CD4-positive, alpha-beta memory T cell (primary cell): Measurements from ENCODE around the gene STK17B. TPM values are rescaled to one million over a fixed set of nuclear protein-coding genes. Genes with fewer than 3 reads are reported as not detected.

Experiments used
- CTCF ChIA-PET: fragments of 350-600 bp; sonication (Branson Sonifier 250); formaldehyde crosslinking; loops from one replicate; lab custom pipeline; 2021; ENCODE audit warnings: inconsistent platforms; ENCODE audit not compliant: partially characterized antibody; lab: Charles Lee
- POLR2A ChIA-PET: fragments of 350-600 bp; sonication (Branson Sonifier 250); formaldehyde crosslinking; loops from one replicate; lab custom pipeline; 2021; ENCODE audit not compliant: partially characterized antibody; lab: Charles Lee
- DNase-seq, 5 donors: peaks; one replicate each; pipeline versions ENCODE4 v3.0.0 to v3.0.0-alpha.2; 2020 to 2022; ENCODE audit warnings: mixed read lengths in 1 of 5
- H3K27ac ChIP-seq: one replicate; pipeline ENCODE4 v1.7.0; 2013; ENCODE audit warnings: low read depth, low read length
- H3K27me3 ChIP-seq: 2 replicates; pipeline ENCODE4 v1.7.0; 2013; ENCODE audit warnings: mild to moderate bottlenecking, low read length, moderate library complexity; ENCODE audit not compliant: insufficient read depth
- H3K36me3 ChIP-seq: 2 replicates; pipeline ENCODE4 v1.7.0; 2013; ENCODE audit warnings: mild to moderate bottlenecking, low read length, moderate library complexity; ENCODE audit not compliant: insufficient read depth
- H3K4me1 ChIP-seq: 2 replicates; pipeline ENCODE4 v1.7.0; 2013; ENCODE audit warnings: mild to moderate bottlenecking, low read length, moderate library complexity; ENCODE audit not compliant: insufficient read depth
- H3K4me3 ChIP-seq, 2 donors: one replicate each; pipeline ENCODE4 v1.7.0; 2013; ENCODE audit warnings: low read length in 2 of 2, mild to moderate bottlenecking in 1 of 2
- H3K9me3 ChIP-seq, 2 donors: one replicate each; pipeline ENCODE4 v1.7.0; 2013; ENCODE audit warnings: low read length in 2 of 2, control low read depth in 1 of 2; ENCODE audit not compliant: control insufficient read depth in 1 of 2
- H3K27ac Mint-ChIP-seq, 7 donors: one replicate each; pipeline ENCODE4 v1.8.0; 2020 to 2021; ENCODE audit warnings: mixed read lengths in 7 of 7, mild to moderate bottlenecking in 6 of 7, inconsistent platforms in 3 of 7, moderate library complexity in 3 of 7
- H3K27me3 Mint-ChIP-seq, 2 donors: one replicate each; pipeline ENCODE4 v1.8.0; 2020 to 2021; ENCODE audit warnings: mixed read lengths in 2 of 2
- H3K36me3 Mint-ChIP-seq, 2 donors: one replicate each; pipeline ENCODE4 v1.8.0; 2020 to 2021; ENCODE audit warnings: mixed read lengths in 2 of 2, inconsistent platforms in 1 of 2, mild to moderate bottlenecking in 1 of 2
- H3K4me1 Mint-ChIP-seq, 4 donors: one replicate each; pipeline ENCODE4 v1.8.0; 2020 to 2021; ENCODE audit warnings: mixed read lengths in 4 of 4, mild to moderate bottlenecking in 1 of 4
- H3K4me3 Mint-ChIP-seq, 8 donors: one replicate each; pipeline ENCODE4 v1.8.0; 2020 to 2021; ENCODE audit warnings: mixed read lengths in 8 of 8, mild to moderate bottlenecking in 7 of 8, moderate library complexity in 6 of 8, inconsistent platforms in 3 of 8
- H3K9me3 Mint-ChIP-seq, 8 donors: one replicate each; pipeline ENCODE4 v1.8.0; 2020 to 2021; ENCODE audit warnings: mixed read lengths in 8 of 8, mild to moderate bottlenecking in 5 of 8, inconsistent platforms in 3 of 8, moderate library complexity in 1 of 8
- intact Hi-C: fragments of 100-400 bp; cut with micrococcal nuclease; formaldehyde crosslinking; loops from one replicate; pipeline ENCODE4 v1.15.1; 2023
- polyA plus RNA-seq, 2 donors: library from polyadenylated mRNA; unstranded; fragments of 300-500 nt; fragmentation: Illumina TruSeq; gene quantifications; one replicate each; pipeline ENCODE4 v1.2.3, GENCODE V29; 2021
- total RNA-seq, 2 experiments: library from RNA; stranded (reverse); gene quantifications; one replicate each; pipeline ENCODE4 v1.2.3, GENCODE V29; 2021

STK17B gene
- total and polyA plus RNA-seq, 4 experiments from 2014 or later: 79.7 to 243 (median 163) TPM

DNA sequence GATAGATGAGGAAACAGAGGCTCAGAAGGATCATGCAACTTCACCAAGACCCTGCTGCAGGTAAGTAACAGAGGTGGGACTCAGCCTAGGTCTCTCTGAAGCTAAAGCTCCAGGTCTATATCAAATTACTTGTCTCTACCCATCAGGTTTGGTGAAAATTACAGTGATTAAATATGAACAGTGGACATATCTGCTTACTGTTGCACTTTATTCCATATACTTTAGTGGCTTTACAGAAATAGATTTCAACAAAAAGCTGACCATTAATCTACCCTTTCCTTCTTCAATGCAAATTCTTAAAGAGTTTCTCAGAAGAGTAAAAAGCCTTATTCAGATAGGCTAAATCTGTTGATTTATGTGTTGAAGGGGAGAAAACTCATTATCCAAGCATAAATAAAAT lies 42.8 kb upstream of the STK17B start:
- peaks cover 54% of the 10 kb centered on the region for H3K4me1 ChIP-seq
- ChIA-PET POLR2A (interaction anchor here (0.5 to 5.4 kb wide), 15 partner anchors 9 to 84 kb away, joined by 3 to 88 read pairs (median 4); partner anchors contain the start of gene STK17B), CTCF (interaction anchor here (1.1 to 3.5 kb wide), 6 partner anchors 10 to 136 kb away, joined by 3 to 18 read pairs (median 5); no protein-coding TSS in a partner anchor)
- peaks cover 0 to 7% of the 10 kb centered on the region in 2 donors for H3K36me3 Mint-ChIP-seq
- no peaks in the 10 kb centered on the region for H3K36me3 ChIP-seq
- H3K4me3 Mint-ChIP-seq: no peak overlapping the region
- no peak overlapping the region for H3K4me3 ChIP-seq
- peaks cover 40 to 79% (median 60%) of the 10 kb centered on the region in 4 donors for H3K4me1 Mint-ChIP-seq
- H3K27me3 ChIP-seq: no peaks in the 10 kb centered on the region
- H3K27me3 Mint-ChIP-seq: no peaks in the 10 kb centered on the region
- H3K27ac Mint-ChIP-seq: peak overlapping the region; percentile 17 to 100 (median 88)
- no peaks in the 10 kb centered on the region for H3K9me3 ChIP-seq
- intact Hi-C loops: loop anchor here (5.0 kb wide), 1 partner anchor 123 kb away; no protein-coding TSS in a partner anchor
- no peak overlapping the region for H3K27ac ChIP-seq
- H3K9me3 Mint-ChIP-seq: peaks cover 0 to 2% (median 0%) of the 10 kb centered on the region in 8 donors
- DNase-seq: no peak

DNA sequence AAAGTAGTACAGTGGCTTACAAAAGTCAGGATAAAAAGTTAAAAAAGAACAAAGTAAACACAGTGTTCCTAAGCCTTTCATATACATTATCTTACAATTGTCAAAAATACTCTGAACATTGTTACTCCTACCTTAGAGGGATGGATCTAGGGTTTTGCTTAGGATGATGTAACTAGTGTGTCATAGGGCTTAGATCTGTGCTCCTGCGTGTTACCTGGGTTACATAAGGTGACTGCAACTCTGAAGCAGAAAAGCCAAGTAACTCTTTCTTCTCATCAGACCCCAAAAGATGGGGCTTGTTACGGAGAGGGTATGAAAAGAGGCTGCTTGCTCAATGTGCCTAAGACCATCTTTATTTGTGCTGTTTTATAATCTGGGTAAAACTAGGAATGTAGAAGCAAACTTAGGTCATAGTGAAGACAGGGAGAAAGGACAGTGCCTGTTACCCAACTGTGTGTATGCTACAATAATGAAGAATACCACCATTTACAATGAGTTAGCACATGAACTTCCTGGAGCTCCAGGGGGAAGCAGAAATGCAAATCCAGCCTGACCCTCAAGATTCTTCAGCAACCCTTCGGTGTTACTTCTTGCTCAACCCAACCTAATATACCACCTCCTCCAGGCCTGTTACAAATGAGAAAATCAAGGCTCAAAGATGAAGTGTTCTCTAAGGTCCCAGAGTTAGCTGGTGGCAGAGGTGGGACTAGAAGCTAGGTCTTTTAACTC lies 42.0 kb upstream of the STK17B start:
- Mint-ChIP-seq H3K4me3 (peak overlapping the region in 1 of 8 donors; percentile 44), H3K4me1 (peaks cover 45 to 80% (median 65%) of the 10 kb centered on the region in 4 donors), H3K27me3 (no peaks in the 10 kb centered on the region), H3K27ac (peak overlapping the region; percentile 78 to 100 (median 99)), H3K9me3 (peaks cover 0 to 3% (median 0%) of the 10 kb centered on the region in 8 donors), H3K36me3 (peaks cover 0 to 7% of the 10 kb centered on the region in 2 donors)
- H3K4me1 ChIP-seq: peaks cover 61% of the 10 kb centered on the region
- no peak overlapping the region for H3K4me3 ChIP-seq
- POLR2A ChIA-PET: interaction anchor here (0.5 to 5.4 kb wide), 15 partner anchors 10 to 83 kb away, joined by 3 to 88 read pairs (median 9); partner anchors contain the start of gene STK17B
- intact Hi-C loops: loop anchor here (5.0 kb wide), 1 partner anchor 124 kb away; no protein-coding TSS in a partner anchor
- CTCF ChIA-PET: interaction anchor here (1.1 to 3.5 kb wide), 5 partner anchors 16 to 135 kb away, joined by 3 to 18 read pairs (median 4); no protein-coding TSS in a partner anchor
- H3K27ac ChIP-seq: no peak overlapping the region
- no peaks in the 10 kb centered on the region for H3K36me3 ChIP-seq
- no peaks in the 10 kb centered on the region for H3K27me3 ChIP-seq
- DNase-seq: peak in 2 of 5 donors; percentile 23 to 26
- H3K9me3 ChIP-seq: no peaks in the 10 kb centered on the region

DNA sequence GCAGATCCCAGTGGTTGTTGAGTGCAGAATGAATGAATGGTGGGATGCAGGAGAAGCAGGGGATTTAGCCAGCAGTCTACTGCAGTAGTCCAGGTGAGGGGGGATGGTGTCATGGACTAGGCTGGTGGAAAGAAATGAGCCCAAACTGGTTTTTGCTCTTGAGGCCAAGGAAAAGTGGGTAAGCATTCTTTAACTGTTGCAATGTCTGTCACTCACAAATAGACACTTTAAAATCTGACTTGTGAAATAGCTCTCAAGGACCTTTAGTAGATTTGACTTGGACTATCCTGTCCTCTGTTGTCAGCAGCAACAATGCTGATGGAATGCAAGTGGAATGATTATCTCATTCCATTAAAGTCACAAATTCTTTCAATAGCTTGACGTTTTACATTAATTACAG lies 37.5 kb upstream of the STK17B start:
- no peak overlapping the region for H3K4me3 ChIP-seq
- no peaks in the 10 kb centered on the region for H3K9me3 ChIP-seq
- Mint-ChIP-seq H3K9me3 (peaks cover 0 to 6% (median 0%) of the 10 kb centered on the region in 8 donors), H3K27ac (peak overlapping the region; percentile 74 to 91 (median 89)), H3K27me3 (no peaks in the 10 kb centered on the region), H3K36me3 (peaks cover 0 to 7% of the 10 kb centered on the region in 2 donors), H3K4me3 (peak overlapping the region in 4 of 8 donors; percentile 2 to 51 (median 26)), H3K4me1 (peaks cover 47 to 68% (median 61%) of the 10 kb centered on the region in 4 donors)
- intact Hi-C loops: no loop called here
- no peak overlapping the region for H3K27ac ChIP-seq
- no peak for DNase-seq
- ChIA-PET CTCF (interaction anchor here (0.9 to 3.9 kb wide), 6 partner anchors 9 to 131 kb away, joined by 3 to 20 read pairs (median 4); no protein-coding TSS in a partner anchor), POLR2A (interaction anchor here (1.0 to 4.6 kb wide), 8 partner anchors 13 to 60 kb away, joined by 3 to 108 read pairs (median 6); partner anchors contain the start of gene STK17B)
- peaks cover 55% of the 10 kb centered on the region for H3K4me1 ChIP-seq
- H3K36me3 ChIP-seq: no peaks in the 10 kb centered on the region
- no peaks in the 10 kb centered on the region for H3K27me3 ChIP-seq

DNA sequence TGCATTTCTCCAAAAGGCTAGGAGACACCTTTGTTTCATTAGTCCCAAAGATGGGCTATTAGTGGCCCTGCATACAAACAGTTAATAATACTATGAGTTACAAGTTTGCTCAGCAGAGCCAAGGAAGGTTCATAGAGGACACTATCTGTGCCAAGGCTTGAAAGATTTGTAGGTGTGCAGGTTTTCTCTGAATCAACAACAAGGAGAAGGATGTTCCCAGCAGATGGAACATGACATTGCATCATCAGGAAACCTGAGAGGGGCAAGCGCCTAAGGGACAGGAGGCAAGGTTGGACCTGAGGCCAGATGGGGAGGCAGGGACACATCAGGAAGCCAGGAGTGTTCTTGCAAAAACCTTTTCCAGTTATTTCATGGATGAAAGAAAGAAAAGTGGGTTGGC lies 35.4 kb upstream of the STK17B start:
- no peak for DNase-seq
- Histone ChIP-seq H3K9me3 (no peaks in the 10 kb centered on the region), H3K27ac (no peak overlapping the region), H3K4me3 (no peak overlapping the region), H3K4me1 (peaks cover 50% of the 10 kb centered on the region), H3K36me3 (no peaks in the 10 kb centered on the region), H3K27me3 (no peaks in the 10 kb centered on the region)
- Mint-ChIP-seq H3K4me1 (peaks cover 47 to 55% (median 50%) of the 10 kb centered on the region in 4 donors), H3K4me3 (peak overlapping the region in 1 of 8 donors; percentile 16), H3K27ac (peak overlapping the region; percentile 1 to 85 (median 68)), H3K36me3 (peaks cover 0 to 7% of the 10 kb centered on the region in 2 donors), H3K27me3 (no peaks in the 10 kb centered on the region), H3K9me3 (peaks cover 0 to 6% (median 0%) of the 10 kb centered on the region in 8 donors)
- POLR2A ChIA-PET: interaction anchor here (3.2 to 3.6 kb wide), 2 partner anchors 12 to 30 kb away, joined by 20 to 42 read pairs; no protein-coding TSS in a partner anchor
- CTCF ChIA-PET: no interaction called here
- intact Hi-C loops: no loop called here

DNA sequence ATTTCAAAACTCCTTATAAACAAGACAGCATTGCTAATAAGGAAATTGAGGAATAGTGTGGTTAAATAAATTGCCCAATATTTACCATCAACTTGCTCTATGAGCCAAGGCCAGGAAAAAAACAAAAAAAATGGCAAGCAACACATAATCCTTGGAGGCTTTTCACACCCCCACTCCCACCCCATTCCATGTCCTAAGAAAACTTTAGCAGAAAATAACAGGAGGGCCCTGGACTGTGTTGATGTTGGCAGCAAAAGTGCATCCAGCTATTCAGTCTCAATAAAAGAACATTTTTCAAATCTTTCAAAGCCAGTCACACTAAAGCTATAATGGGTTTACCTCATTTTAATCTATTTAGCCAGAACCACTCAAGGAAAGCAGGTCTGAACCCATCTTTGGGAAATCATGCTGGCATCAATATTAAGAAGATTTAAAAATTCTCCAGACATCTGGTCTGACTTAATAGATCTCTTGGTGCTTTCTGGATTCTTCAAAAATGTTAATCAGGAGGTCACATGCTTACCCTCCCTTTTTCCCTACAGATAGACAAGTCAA lies 34.6 kb upstream of the STK17B start:
- Mint-ChIP-seq H3K9me3 (peaks cover 0 to 6% (median 0%) of the 10 kb centered on the region in 8 donors), H3K4me1 (peaks cover 46 to 55% (median 49%) of the 10 kb centered on the region in 4 donors), H3K27me3 (no peaks in the 10 kb centered on the region), H3K4me3 (no peak overlapping the region), H3K36me3 (peaks cover 0 to under 1% of the 10 kb centered on the region in 2 donors), H3K27ac (peak overlapping the region in 3 of 7 donors; percentile 14 to 85 (median 24))
- H3K27ac ChIP-seq: no peak overlapping the region
- peaks cover 53% of the 10 kb centered on the region for H3K4me1 ChIP-seq
- intact Hi-C loops: no loop called here
- no peaks in the 10 kb centered on the region for H3K27me3 ChIP-seq
- no peaks in the 10 kb centered on the region for H3K36me3 ChIP-seq
- ChIA-PET POLR2A (interaction anchor here (1.0 to 3.6 kb wide), 13 partner anchors 11 to 55 kb away, joined by 3 to 42 read pairs (median 7); partner anchors contain the start of gene STK17B), CTCF (interaction anchor here (0.7 to 2.7 kb wide), 4 partner anchors 11 to 55 kb away, joined by 3 to 10 read pairs (median 6); no protein-coding TSS in a partner anchor)
- H3K4me3 ChIP-seq: no peak overlapping the region
- DNase-seq: no peak
- no peaks in the 10 kb centered on the region for H3K9me3 ChIP-seq

DNA sequence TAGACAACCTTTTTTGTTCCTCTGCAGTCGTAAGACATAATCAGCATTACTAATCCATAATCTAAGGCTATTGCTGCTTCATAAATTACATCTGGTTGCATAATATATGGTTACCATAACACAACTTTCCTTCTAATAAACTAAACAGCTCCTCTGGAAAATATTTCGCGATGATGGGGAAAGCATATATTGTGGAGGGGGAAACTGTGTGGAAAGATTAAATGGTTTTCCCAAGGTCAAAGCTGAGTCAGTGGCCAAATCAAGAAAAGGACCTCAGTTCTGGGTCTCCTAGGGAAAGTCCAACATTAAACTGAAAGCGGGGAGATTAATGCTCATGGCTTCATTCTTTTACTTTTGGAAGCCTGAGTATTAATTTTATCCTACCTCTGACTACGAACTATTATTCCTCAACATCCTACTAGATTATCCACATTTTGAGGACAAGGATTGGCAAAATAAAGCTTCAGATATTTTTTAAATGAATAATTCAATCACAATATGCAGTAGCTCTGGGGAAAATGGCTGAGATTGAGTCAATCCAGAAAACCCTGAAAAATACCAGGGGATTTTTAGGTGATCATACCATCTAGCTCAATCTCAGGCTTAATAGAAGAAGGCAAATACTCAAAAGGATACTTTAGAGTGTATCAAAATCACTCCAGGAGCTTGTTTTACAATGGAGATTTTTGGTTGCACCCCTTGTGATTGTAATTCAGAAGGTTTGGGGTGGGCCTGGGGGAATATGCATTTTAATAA lies 33.8 kb upstream of the STK17B start:
- no peak overlapping the region for H3K4me3 Mint-ChIP-seq
- POLR2A ChIA-PET: interaction anchor here (0.6 to 3.6 kb wide), 19 partner anchors 10 to 1035 kb away, joined by 3 to 42 read pairs (median 4); partner anchors contain the start of gene STK17B
- H3K27ac Mint-ChIP-seq: peak overlapping the region in 3 of 7 donors; percentile 14 to 31 (median 17)

More for the DNA sequence above, 33.8 kb upstream of the STK17B start:
- Mint-ChIP-seq H3K9me3 (peaks cover 0 to 6% (median 0%) of the 10 kb centered on the region in 8 donors), H3K27me3 (no peaks in the 10 kb centered on the region), H3K36me3 (no peaks in the 10 kb centered on the region), H3K4me1 (peaks cover 49 to 53% (median 52%) of the 10 kb centered on the region in 4 donors)
- DNase-seq: no peak
- intact Hi-C loops: no loop called here
- CTCF ChIA-PET: interaction anchor here (0.6 to 2.7 kb wide), 9 partner anchors 10 to 127 kb away, joined by 3 to 10 read pairs (median 5); no protein-coding TSS in a partner anchor
- H3K36me3 ChIP-seq: no peaks in the 10 kb centered on the region
- no peaks in the 10 kb centered on the region for H3K9me3 ChIP-seq
- no peaks in the 10 kb centered on the region for H3K27me3 ChIP-seq
- H3K4me1 ChIP-seq: peaks cover 54% of the 10 kb centered on the region
- no peak overlapping the region for H3K4me3 ChIP-seq
- H3K27ac ChIP-seq: no peak overlapping the region
